ENCODE data around the gene BPIFB2. TPM values are rescaled to one million over a fixed set of nuclear protein-coding genes. Genes with fewer than 3 reads are reported as not detected.

BPIFB2 gene
- total and polyA plus RNA-seq, 9 donors, result 0.26 TPM; not detected in 8

DNA sequence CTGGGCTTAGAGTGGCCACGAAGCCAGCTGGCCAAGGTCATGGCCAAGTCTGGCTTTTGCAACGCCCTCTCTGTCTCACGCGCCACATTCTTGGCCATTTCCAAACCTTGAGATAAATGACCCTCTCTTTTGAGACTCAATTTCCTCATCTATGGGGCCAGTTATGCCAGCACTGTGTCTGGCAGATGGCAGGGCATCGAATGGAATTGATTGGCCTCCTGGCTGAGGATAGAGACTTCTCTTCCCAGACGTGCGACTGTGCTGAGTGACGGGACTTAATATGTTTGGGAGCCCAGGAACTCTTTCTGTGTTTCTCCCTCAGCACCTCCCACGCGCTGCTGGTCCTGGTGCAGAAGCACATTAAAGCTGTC, 7.6 kb downstream of the BPIFB2 start:
- intact Hi-C loops (cut with DNase I), result no loop called here
- 33 to 48% (median 42%) methylated on average over 10 of the region's 10 CpGs for WGBS, 3 donors
- H3K27me3 ChIP-seq, result no peaks in the 10 kb centered on the region
- no peak overlapping the region for H3K4me3 ChIP-seq
- no peaks in the 10 kb centered on the region for H3K9me3 ChIP-seq
- DNase-seq, result no peak
- H3K4me1 ChIP-seq (ENCODE audit: insufficient read depth), result no peaks in the 10 kb centered on the region
- TF ChIP-seq POLR2A (IDR thresholded peaks at IDR 0.05), result no peak
- TF ChIP-seq, protein P1, sequence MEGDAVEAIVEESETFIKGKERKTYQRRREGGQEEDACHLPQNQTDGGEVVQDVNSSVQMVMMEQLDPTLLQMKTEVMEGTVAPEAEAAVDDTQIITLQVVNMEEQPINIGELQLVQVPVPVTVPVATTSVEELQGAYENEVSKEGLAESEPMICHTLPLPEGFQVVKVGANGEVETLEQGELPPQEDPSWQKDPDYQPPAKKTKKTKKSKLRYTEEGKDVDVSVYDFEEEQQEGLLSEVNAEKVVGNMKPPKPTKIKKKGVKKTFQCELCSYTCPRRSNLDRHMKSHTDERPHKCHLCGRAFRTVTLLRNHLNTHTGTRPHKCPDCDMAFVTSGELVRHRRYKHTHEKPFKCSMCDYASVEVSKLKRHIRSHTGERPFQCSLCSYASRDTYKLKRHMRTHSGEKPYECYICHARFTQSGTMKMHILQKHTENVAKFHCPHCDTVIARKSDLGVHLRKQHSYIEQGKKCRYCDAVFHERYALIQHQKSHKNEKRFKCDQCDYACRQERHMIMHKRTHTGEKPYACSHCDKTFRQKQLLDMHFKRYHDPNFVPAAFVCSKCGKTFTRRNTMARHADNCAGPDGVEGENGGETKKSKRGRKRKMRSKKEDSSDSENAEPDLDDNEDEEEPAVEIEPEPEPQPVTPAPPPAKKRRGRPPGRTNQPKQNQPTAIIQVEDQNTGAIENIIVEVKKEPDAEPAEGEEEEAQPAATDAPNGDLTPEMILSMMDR (IDR thresholded peaks at IDR 0.05), result no peak
- TF ChIP-seq EP300 (IDR thresholded peaks at IDR 0.05), result no peak
- no peak overlapping the region for H3K27ac ChIP-seq
- no peaks in the 10 kb centered on the region for H3K36me3 ChIP-seq

DNA sequence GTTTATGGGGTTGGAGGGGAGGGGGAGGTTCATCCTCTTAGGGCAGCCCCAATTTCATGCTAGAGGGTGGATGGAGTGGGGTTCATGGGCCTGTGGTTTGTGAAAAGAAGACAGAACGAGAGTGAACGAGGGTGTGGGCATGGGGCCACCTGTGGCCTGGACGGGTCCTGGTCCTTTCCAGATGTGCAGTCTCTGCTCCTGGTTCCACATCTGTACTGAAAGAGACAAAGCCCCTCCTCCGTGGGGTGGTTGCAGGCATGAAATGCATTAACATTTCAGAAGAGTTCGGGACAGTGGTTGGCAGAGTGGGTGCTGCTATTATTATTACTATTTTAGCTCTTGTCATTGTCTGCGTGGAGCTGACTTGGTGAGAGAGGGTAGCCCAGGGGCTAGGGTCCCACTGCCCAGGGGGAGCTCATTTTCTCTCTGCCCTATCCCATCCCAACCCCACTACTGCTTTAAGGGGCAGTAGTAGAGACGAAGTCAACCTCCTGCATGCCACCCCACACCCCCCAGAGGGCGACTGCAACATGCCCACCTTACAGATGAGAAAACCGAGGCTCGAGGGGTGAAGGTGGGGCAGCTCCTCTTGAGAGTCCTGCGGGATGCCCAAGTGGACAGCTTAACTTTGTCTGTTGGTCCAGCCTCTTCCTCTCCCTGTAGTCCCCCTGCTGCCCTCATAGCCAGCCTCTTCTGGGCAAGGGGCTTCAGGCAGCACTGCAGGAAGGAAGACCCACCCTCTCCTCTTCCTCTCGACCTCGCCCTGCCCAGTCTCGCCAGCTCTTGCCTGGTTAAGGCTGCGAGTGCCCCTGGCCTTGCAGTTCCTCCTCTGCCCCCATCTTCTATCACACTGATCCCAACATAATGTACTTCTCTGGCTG, 8.4 kb downstream of the BPIFB2 start:
- Histone ChIP-seq H3K27ac (no peak overlapping the region), H3K27me3 (no peaks in the 10 kb centered on the region), H3K4me3 (no peak overlapping the region), H3K4me1 (ENCODE audit: insufficient read depth) (no peaks in the 10 kb centered on the region), H3K9me3 (no peaks in the 10 kb centered on the region), H3K36me3 (no peaks in the 10 kb centered on the region)
- TF ChIP-seq EP300 (IDR thresholded peaks at IDR 0.05) (no peak), POLR2A (IDR thresholded peaks at IDR 0.05) (no peak)
- TF ChIP-seq, protein P1 (IDR thresholded peaks at IDR 0.05), result no peak
- DNase-seq, result no peak
- intact Hi-C loops (cut with DNase I), result no loop called here
- 65 to 73% (median 71%) methylated on average over 15 of the region's 15 CpGs for WGBS, 3 donors

DNA sequence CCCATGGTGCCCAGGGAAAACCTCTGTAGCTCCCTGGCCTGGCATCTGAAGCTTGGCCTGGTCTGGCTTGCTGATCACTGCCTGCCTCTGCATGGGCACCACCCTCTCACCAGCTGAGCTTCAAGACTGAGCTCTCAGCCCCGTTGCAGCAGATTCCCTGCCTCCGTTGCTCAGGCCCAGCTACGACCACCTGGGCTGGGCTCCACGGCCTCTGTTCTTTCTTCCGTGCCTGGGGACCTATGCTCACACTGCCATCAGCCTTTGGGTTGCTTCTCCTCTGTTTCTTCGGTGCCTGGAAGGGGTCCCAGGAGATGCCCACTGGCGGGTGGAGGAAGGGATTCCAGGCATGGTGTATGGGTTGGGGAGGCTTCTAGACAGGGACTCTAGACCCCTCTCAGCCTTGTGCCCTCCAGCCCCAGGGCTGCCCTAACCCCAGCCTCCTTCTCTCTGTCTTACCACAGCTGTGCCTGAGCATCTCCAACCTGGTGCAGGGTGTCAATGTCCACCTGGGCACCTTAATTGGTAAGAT, 9.1 kb downstream of the BPIFB2 start:
- WGBS, 3 donors, result 64 to 78% (median 68%) methylated on average over 7 of the region's 7 CpGs
- H3K4me1 ChIP-seq (ENCODE audit: insufficient read depth), result no peaks in the 10 kb centered on the region
- TF ChIP-seq EP300 (IDR thresholded peaks at IDR 0.05) (no peak), POLR2A (IDR thresholded peaks at IDR 0.05) (no peak)
- TF ChIP-seq, protein P1 (IDR thresholded peaks at IDR 0.05), result no peak

DNA sequence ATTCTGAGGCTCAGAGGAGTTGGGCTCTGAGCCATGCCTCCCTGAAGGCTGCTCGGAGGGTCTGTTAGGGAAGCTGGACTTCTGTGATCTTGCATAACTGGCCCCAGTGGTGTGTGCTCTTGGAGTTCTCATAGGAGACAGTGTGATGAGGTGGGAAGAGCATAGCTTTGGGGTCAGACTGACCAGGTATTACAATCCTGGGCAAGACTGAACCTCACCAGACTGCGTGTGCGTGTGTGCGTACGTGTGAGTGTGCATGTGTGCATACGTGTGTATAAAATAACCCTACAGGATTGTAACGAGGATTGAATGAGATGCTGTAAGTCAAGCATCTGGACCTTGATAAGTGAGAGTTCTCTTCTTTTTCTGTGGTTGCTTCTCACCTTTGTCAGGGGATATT, 10.0 kb downstream of the BPIFB2 start:
- Histone ChIP-seq H3K4me1 (ENCODE audit: insufficient read depth) (no peaks in the 10 kb centered on the region), H3K27ac (no peak overlapping the region), H3K4me3 (no peak overlapping the region), H3K36me3 (no peaks in the 10 kb centered on the region), H3K27me3 (no peaks in the 10 kb centered on the region), H3K9me3 (no peaks in the 10 kb centered on the region)
- intact Hi-C loops (cut with DNase I), result no loop called here
- TF ChIP-seq, protein P1 (IDR thresholded peaks at IDR 0.05), result no peak
- no peak for TF ChIP-seq POLR2A (IDR thresholded peaks at IDR 0.05)
- TF ChIP-seq EP300 (IDR thresholded peaks at IDR 0.05), result no peak
- 77 to 80% (median 77%) methylated on average over 7 of the region's 7 CpGs for WGBS, 3 donors
- no peak for DNase-seq

More for the DNA sequence above, 9.1 kb downstream of the BPIFB2 start:
- H3K4me3 ChIP-seq, result no peak overlapping the region
- H3K9me3 ChIP-seq, result no peaks in the 10 kb centered on the region
- H3K36me3 ChIP-seq, result no peaks in the 10 kb centered on the region
- intact Hi-C loops (cut with DNase I), result no loop called here
- no peak for DNase-seq
- H3K27me3 ChIP-seq, result no peaks in the 10 kb centered on the region
- no peak overlapping the region for H3K27ac ChIP-seq
